HG03045 (cell line): ENCODE results near the gene SLC50A1.

Experiments used
- ATAC-seq: cut with Tn5 transposase; IDR thresholded peaks from one replicate; pipeline ENCODE4 v1.9.1; 2021; ENCODE audit warnings: mild to moderate bottlenecking, moderate library complexity; ENCODE audit not compliant: unreplicated experiment

Gene SLC50A1

GRCh38 chr1:155169541-155169940, 33.9 kb downstream of the SLC50A1 start:
- ATAC-seq = no peak

GRCh38 chr1:155170101-155170785, 34.6 kb downstream of the SLC50A1 start:
- ATAC-seq = no peak

GRCh38 chr1:155170806-155171205, 35.2 kb downstream of the SLC50A1 start:
- ATAC-seq = no peak

- no peak for ATAC-seq
These were observed 36.4 kb downstream of the SLC50A1 start for GRCh38 chr1:155171836-155172731.

- peak; percentile 67 for ATAC-seq
These were observed 37.3 kb downstream of the SLC50A1 start, which contains the start of gene KRTCAP2 for GRCh38 chr1:155172732-155173477. TSS of gene KRTCAP2 (minus strand) at chr1:155173304. CDS start at chr1:155173224, 80 bp downstream.

- no peak for ATAC-seq
These were observed 38.0 kb downstream of the SLC50A1 start, which contains the start of gene TRIM46 for GRCh38 chr1:155173478-155174323. TSS of gene TRIM46 (plus strand) at chr1:155173849. CDS start at chr1:155173967, 118 bp downstream.

- no peak for ATAC-seq
These were observed 39.0 kb downstream of the SLC50A1 start for GRCh38 chr1:155174324-155175280.

GRCh38 chr1:155175281-155175926, 39.8 kb downstream of the SLC50A1 start:
- no peak for ATAC-seq

- ATAC-seq = no peak
These were observed 40.3 kb downstream of the SLC50A1 start for GRCh38 chr1:155175927-155176371.

- no peak for ATAC-seq
These were observed 41.0 kb downstream of the SLC50A1 start for GRCh38 chr1:155176544-155177071.

- no peak for ATAC-seq
These were observed 41.7 kb downstream of the SLC50A1 start for GRCh38 chr1:155177192-155177917.

- no peak for ATAC-seq
These were observed 42.2 kb downstream of the SLC50A1 start for GRCh38 chr1:155177918-155178281.

- no peak for ATAC-seq
These were observed 42.9 kb downstream of the SLC50A1 start for GRCh38 chr1:155178441-155179111.

GRCh38 chr1:155179112-155180031, 43.7 kb downstream of the SLC50A1 start:
- ATAC-seq = no peak

- no peak for ATAC-seq
These were observed 45.9 kb downstream of the SLC50A1 start for GRCh38 chr1:155181371-155182051.
